Prostate gland (tissue), 2 donors: ENCODE results near the gene KIF17. TPM values are rescaled to one million over a fixed set of nuclear protein-coding genes. Genes with fewer than 3 reads are reported as not detected.

ENCODE experiments used
- DNase-seq: peaks from one replicate; pipeline ENCODE4 v3.0.0-alpha.2; 2019; ENCODE audit warnings: low spot score
- H3K27ac ChIP-seq, 2 donors: fragments of 200-600 bp; sonication (generic); 2 replicates each; pipeline ENCODE4 v1.5.1; 2017 to 2019
- H3K27me3 ChIP-seq: fragments of 200-600 bp; sonication (generic); replicated peaks from 2 replicates; pipeline ENCODE4 v1.5.1; 2019; ENCODE audit not compliant: insufficient read depth
- H3K36me3 ChIP-seq, 2 donors: fragments of 200-600 bp; sonication (generic); 1 replicate in 1 of 2; 2 replicates in 1 of 2; pipeline versions ENCODE4 v1.5.1 to v1.8.1; 2017 to 2019
- H3K4me1 ChIP-seq: fragments of 200-600 bp; sonication (generic); replicated peaks from 2 replicates; pipeline ENCODE4 v1.5.1; 2019
- H3K4me3 ChIP-seq, 2 donors: fragments of 200-600 bp; sonication (generic); 2 replicates each; pipeline ENCODE4 v1.5.1; 2017 to 2019
- H3K9me3 ChIP-seq: fragments of 200-600 bp; sonication (generic); 2 replicates; pipeline ENCODE4 v1.5.1; 2017
- POLR2A ChIP-seq: fragments of 450-650 bp; IDR thresholded peaks from one replicate; pipeline ENCODE4 v1.6.1; 2016; ENCODE audit warnings: antibody characterized with exemption, mild to moderate bottlenecking
- POLR2AphosphoS5 ChIP-seq: sonication (generic); formaldehyde crosslinking; IDR thresholded peaks from one replicate; pipeline ENCODE4 v1.6.1; 2017; ENCODE audit warnings: antibody characterized with exemption
- WGBS: methylation state at CpG from one replicate; pipeline ENCODE4 v1.1.5; 2018; 5-methylcytosine and 5-hydroxymethylcytosine counted together
- intact Hi-C: fragments of 100-400 bp; cut with DNase I; formaldehyde crosslinking; loops from one replicate; pipeline ENCODE4 v1.14.2; 2022
- total RNA-seq, 2 donors: library from RNA; depleted of rRNA; stranded (reverse); fragments of >200 nt; gene quantifications; one replicate each; pipeline ENCODE4 v1.1.0, GENCODE V29; 2016
- TF ChIP-seq, protein P1 (sequence below), 4 experiments: fragments of 200-600 bp in 2 of 4; fragments of 450-650 bp in 2 of 4; sonication (generic) in 2 of 4; IDR thresholded peaks; 1 replicate in 3 of 4; 2 replicates in 1 of 4; pipeline ENCODE4 v1.5.1; 2016 to 2019; ENCODE audit warnings: antibody characterized with exemption in 4 of 4, mild to moderate bottlenecking in 2 of 4, moderate library complexity in 2 of 4

KIF17 gene
- total RNA-seq, 2 donors from 2014 or later, result 1.6 to 12.6 TPM

DNA sequence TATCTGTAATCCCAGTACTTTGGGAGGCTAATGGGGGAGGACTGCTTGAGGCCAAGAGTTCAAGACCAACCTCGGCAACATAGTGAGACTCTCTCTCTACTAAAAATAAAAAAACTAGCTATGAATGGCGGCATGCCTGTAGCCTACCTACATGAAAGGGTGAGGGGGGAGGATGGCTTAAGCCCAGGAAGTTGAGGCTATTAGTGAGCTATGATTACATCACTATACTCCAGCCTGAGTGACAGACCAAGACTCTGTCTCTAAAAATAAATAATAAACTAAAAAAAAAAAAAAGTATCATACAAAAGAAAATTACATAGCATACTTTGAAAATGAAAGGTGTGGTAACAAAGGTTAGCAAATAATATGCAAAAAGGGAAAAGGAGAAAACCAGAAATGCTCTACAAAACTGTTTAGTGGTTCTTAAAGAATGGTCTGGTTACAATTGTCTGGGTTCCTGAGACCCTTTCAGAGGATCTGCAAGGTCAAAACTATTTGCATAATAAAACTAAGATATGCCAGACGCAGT, 33.7 kb upstream of the KIF17 start:
- H3K27me3 ChIP-seq, result no peaks in the 10 kb centered on the region
- 92% methylated on average over 3 of the region's 3 CpGs for WGBS
- no peak overlapping the region for H3K27ac ChIP-seq
- no peaks in the 10 kb centered on the region for H3K9me3 ChIP-seq
- H3K36me3 ChIP-seq, result peaks cover 4 to 5% of the 10 kb centered on the region in 2 donors
- H3K4me1 ChIP-seq, result no peaks in the 10 kb centered on the region
- DNase-seq, result no peak
- TF ChIP-seq, protein P1, sequence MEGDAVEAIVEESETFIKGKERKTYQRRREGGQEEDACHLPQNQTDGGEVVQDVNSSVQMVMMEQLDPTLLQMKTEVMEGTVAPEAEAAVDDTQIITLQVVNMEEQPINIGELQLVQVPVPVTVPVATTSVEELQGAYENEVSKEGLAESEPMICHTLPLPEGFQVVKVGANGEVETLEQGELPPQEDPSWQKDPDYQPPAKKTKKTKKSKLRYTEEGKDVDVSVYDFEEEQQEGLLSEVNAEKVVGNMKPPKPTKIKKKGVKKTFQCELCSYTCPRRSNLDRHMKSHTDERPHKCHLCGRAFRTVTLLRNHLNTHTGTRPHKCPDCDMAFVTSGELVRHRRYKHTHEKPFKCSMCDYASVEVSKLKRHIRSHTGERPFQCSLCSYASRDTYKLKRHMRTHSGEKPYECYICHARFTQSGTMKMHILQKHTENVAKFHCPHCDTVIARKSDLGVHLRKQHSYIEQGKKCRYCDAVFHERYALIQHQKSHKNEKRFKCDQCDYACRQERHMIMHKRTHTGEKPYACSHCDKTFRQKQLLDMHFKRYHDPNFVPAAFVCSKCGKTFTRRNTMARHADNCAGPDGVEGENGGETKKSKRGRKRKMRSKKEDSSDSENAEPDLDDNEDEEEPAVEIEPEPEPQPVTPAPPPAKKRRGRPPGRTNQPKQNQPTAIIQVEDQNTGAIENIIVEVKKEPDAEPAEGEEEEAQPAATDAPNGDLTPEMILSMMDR (IDR thresholded peaks at IDR 0.05), result no peak
- H3K4me3 ChIP-seq, result no peak overlapping the region
- intact Hi-C loops, result no loop called here

DNA sequence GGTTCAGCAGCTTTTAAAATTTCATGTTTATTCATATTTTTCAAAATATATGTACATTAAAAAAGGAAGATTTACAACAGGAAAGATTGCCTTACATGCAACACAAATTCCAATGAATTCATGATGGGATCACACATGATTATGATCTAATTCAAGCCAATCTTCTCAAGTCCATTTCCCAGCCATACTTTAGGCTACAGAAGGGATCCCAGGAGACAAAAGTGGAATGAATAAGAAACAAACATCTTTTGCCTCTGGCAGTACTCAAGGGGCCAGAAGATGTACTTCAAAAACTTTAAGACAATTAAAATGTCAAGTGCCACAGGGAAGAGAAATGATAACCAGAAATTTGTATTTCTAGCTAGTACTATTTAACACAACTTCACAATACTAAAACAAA, 24.9 kb upstream of the KIF17 start:
- no peaks in the 10 kb centered on the region for H3K4me1 ChIP-seq
- TF ChIP-seq POLR2AphosphoS5 (no peak), POLR2A (no peak)
- TF ChIP-seq, protein P1 (IDR thresholded peaks at IDR 0.05), result no peak
- no peak for DNase-seq
- H3K27ac ChIP-seq, result no peak overlapping the region
- no peak overlapping the region for H3K4me3 ChIP-seq
- intact Hi-C loops, result no loop called here
- H3K27me3 ChIP-seq, result no peaks in the 10 kb centered on the region
- H3K9me3 ChIP-seq, result no peaks in the 10 kb centered on the region
- peaks cover 8 to 12% of the 10 kb centered on the region in 2 donors for H3K36me3 ChIP-seq

DNA sequence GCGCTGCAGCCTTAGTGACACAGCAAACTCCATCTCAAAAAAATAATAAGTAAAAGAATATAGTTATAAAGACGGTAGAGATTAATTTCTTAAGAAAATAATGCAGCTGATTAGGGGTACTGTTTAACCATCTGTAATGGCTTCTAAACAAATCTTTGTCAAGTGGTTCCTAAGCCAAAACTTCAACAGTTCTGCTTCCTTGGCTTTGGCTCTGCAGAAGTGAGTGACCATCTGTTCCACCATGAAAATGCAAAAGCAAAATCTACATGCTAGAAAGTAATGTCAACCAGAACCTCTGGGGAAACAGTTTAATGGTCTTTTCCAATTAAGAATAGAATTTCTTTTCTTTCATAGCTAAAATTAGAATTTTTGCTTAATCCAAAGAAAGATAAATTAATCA, 23.0 kb upstream of the KIF17 start:
- 85% methylated on average over 2 of the region's 2 CpGs for WGBS
- intact Hi-C loops, result no loop called here
- Histone ChIP-seq H3K4me1 (no peaks in the 10 kb centered on the region), H3K36me3 (peaks cover 8% of the 10 kb centered on the region in 2 donors), H3K27me3 (no peaks in the 10 kb centered on the region), H3K9me3 (no peaks in the 10 kb centered on the region), H3K4me3 (no peak overlapping the region), H3K27ac (no peak overlapping the region)
- DNase-seq, result no peak
- TF ChIP-seq POLR2A (no peak), POLR2AphosphoS5 (no peak)
- TF ChIP-seq, protein P1 (IDR thresholded peaks at IDR 0.05), result no peak

DNA sequence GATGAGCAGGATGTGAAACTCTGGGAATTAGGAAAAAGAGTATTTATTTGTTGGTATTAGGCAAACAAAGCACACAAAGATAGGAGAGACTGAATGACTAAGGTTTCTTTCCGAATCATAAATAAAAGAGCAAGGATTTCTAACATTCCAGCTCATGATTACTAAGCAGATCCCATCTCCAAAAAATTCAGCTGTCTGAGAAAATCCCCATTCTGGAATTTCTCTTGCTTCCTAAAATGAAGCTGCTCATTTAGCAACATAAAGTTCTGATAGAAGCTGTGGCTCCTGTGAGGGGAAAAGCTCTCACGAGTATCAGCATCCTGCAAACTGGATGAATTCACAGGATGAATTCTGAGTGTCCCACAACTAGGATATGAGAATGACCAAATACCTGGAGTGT, 21.4 kb upstream of the KIF17 start:
- intact Hi-C loops, result loop anchor here (10.0 kb wide), 1 partner anchor 46 kb away; the partner anchor contains the start of gene HP1BP3
- no peak overlapping the region for H3K27ac ChIP-seq
- no peaks in the 10 kb centered on the region for H3K27me3 ChIP-seq
- no peaks in the 10 kb centered on the region for H3K4me1 ChIP-seq
- H3K4me3 ChIP-seq, result no peak overlapping the region
- H3K9me3 ChIP-seq, result no peaks in the 10 kb centered on the region
- no peak for DNase-seq
- peaks cover 0 to 4% of the 10 kb centered on the region in 2 donors for H3K36me3 ChIP-seq
- WGBS, result 74% methylated on average over 2 of the region's 2 CpGs
- no peak for TF ChIP-seq POLR2A
- TF ChIP-seq, protein P1 (IDR thresholded peaks at IDR 0.05), result no peak
- TF ChIP-seq POLR2AphosphoS5, result no peak

DNA sequence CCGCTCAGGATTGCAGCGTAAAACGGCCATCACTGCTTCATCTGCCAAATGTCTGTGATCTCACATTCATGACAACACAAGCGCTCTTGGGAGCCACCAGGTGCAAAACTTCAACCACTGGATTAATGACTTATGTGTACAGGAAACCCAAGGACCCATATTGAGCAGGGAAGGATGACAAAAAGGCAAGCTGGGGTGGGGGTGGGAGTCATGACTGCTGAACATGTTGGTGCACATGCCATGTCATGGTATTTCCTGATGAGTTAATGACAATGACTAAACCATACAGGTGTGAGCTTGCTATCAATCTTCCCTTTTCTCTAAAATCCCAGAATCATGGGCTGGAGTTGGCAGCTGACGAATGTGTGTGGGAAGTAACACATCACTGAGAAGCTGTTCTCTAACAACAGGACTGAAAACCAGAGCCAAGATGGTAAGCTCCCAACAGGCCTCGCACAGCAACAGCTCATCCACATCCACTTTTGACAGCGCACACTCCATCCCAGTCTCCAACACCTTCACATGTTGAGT, 17.8 kb upstream of the KIF17 start:
- no peak for DNase-seq
- 67% methylated on average over 7 of the region's 7 CpGs for WGBS
- Histone ChIP-seq H3K4me1 (no peaks in the 10 kb centered on the region), H3K27ac (no peak overlapping the region), H3K4me3 (no peak overlapping the region), H3K36me3 (no peaks in the 10 kb centered on the region), H3K9me3 (no peaks in the 10 kb centered on the region), H3K27me3 (no peaks in the 10 kb centered on the region)
- TF ChIP-seq POLR2A (no peak), POLR2AphosphoS5 (no peak)
- TF ChIP-seq, protein P1 (IDR thresholded peaks at IDR 0.05), result no peak
- intact Hi-C loops, result loop anchor here (10.0 kb wide), 1 partner anchor 49 kb away; the partner anchor contains the start of gene HP1BP3
